Activated naive CD4-positive, alpha-beta T cell treated with anti-CD3 and anti-CD28 coated beads, Interleukin-2, amount 10 ng/mL, durations not matched to agents 7 days and 5 days (primary cell): ENCODE data around the gene MLLT6.

Experiments
- CTCF ChIA-PET: fragments of 350-600 bp; sonication (Branson Sonifier 250); formaldehyde crosslinking; loops from one replicate; lab custom pipeline; 2021; ENCODE audit warnings: antibody characterized with exemption; lab: Charles Lee
- DNase-seq: peaks from one replicate; pipeline ENCODE4 v3.0.0-alpha.2; 2020
- H3K27ac Mint-ChIP-seq: one replicate; pipeline ENCODE4 v1.8.0; 2021; ENCODE audit warnings: mild to moderate bottlenecking, moderate library complexity, mixed read lengths
- H3K27me3 Mint-ChIP-seq: one replicate; pipeline ENCODE4 v1.8.0; 2021; ENCODE audit warnings: mild to moderate bottlenecking, mixed read lengths
- H3K36me3 Mint-ChIP-seq: one replicate; pipeline ENCODE4 v1.8.0; 2021; ENCODE audit warnings: mixed read lengths
- H3K4me1 Mint-ChIP-seq: one replicate; pipeline ENCODE4 v1.8.0; 2021; ENCODE audit warnings: mixed read lengths
- H3K4me3 Mint-ChIP-seq: one replicate; pipeline ENCODE4 v1.8.0; 2021; ENCODE audit warnings: mild to moderate bottlenecking, moderate library complexity, mixed read lengths
- H3K9me3 Mint-ChIP-seq: one replicate; pipeline ENCODE4 v1.8.0; 2021; ENCODE audit warnings: mixed read lengths

Gene MLLT6

DNA sequence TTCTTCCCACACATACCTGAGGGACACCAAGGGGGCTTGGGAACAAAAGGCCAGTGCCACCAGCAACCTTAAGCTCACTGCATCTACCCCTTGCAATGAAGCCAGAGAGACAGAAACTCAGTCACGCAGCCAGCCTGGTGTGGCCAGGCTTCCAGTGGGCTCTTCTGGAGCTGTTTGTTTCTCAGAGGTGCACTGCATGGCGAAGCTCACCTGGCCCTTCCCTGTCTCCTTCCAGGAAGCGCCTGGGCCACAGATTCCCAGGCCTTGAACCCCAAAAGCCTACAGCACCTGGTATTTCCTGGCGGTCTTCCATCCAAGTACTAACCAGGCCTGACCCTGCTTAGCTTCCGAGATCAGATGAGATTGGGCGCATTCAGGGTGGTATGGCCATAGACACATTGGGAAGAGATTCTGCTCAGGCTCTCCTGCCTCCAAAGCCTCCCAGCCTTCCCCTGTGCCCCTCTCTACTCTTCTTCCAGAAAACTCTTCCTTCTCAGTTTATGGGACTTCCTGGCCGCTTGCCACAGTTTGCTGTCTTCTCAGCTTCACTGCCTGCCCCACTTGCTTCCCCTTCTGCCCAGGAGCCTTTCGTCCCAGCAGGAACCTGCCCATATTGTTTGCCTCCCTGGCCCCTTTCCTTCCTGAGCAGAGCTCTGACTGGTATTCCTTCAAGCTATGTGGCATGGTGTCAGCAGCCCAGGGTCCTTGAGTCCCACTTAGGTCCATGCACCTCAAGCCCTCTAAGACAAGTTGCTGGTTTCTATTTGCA, 26.6 kb downstream of the MLLT6 start:
- CTCF ChIA-PET = interaction anchor here (0.8 to 8.3 kb wide), 7 partner anchors 10 to 173 kb away, joined by 3 to 116 read pairs (median 3); partner anchors contain the start of gene EPOP
- Mint-ChIP-seq H3K4me3 (peak overlapping the region; percentile 100), H3K27me3 (no peaks in the 10 kb centered on the region), H3K36me3 (peaks cover 33% of the 10 kb centered on the region), H3K4me1 (peaks cover 75% of the 10 kb centered on the region), H3K9me3 (no peaks in the 10 kb centered on the region), H3K27ac (peak overlapping the region; percentile 93)
- DNase-seq = no peak

DNA sequence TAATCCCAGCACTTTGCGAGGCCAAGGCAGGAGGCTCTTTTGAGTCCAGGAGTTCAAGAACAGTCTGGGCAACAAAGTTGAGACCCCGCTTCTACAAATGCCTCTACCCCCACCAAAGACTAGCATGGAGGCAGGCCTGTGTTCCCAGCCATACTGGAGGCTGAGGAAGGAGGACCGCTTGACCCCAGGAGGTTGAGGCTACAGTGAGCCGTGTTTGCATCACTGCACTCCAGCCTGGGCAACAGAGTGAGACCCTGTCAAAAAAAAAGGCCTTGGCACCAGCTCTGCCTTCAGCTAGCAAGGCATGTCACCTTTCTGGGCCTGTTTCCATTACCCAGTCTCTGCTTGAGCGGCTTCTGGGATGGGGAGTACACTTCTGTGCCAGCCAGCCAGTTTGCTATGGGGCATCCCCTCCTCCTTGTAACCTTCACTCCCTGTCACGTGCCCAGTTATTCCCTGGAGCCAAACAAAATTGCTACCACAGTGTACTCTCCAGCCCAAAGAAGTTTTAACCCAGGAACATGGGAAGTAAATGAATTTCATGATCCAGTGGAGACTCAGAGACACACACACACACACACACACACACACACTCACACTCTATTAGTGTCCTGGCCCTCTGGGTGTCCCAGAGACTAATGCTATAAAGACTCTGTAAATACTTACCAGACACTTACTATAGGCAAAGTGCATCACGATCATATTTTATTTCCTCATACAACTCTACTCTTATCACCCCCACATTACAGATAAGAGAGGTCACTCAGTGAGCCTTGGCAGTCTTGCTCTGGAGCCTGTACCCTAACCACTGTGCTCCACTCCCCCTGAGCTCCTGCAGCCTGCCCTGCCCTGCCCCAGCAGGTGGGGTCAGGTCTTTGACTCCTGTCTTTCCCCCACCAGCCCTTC, 27.6 kb downstream of the MLLT6 start:
- no peaks in the 10 kb centered on the region for H3K27me3 Mint-ChIP-seq
- peak overlapping the region; percentile 56 for H3K27ac Mint-ChIP-seq
- H3K36me3 Mint-ChIP-seq = peaks cover 29% of the 10 kb centered on the region
- CTCF ChIA-PET = interaction anchor here (0.8 to 8.3 kb wide), 5 partner anchors 9 to 174 kb away, joined by 3 to 116 read pairs (median 3); partner anchors contain the start of gene EPOP
- H3K4me3 Mint-ChIP-seq = peak overlapping the region; percentile 100
- H3K4me1 Mint-ChIP-seq = peaks cover 66% of the 10 kb centered on the region
- no peak for DNase-seq
- no peaks in the 10 kb centered on the region for H3K9me3 Mint-ChIP-seq

DNA sequence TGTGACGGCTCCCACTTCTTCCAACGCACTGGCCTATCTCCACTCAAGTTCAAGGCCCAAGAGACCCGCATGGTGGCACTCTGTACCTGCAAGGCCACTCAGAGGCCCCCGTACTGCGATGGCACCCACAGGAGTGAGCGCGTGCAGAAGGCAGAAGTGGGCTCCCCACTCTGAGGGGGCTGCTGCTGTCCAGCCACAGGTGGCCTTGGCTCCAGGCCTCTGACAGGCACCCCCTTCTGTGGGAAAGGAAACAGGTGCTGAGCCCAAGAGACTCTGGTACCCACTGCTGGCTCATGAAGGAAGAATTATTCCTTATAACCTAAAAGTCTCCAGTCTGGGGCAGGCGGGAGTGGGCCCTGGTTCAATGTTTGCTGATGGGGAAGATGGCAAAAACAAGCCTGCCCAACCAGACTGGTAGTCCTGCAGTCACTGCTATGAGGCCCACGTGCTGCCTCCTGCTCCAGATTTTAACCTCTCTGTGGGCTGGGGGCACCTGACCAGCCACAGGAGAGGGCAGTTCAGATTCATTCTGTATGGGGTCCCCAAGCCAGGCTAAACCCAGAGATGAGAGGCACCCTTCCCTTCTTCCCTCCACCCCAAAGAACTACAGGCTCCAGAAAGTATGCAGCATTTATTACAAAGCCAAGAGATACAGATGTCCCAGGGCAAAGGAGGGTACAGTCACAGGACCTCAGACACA, 28.4 kb downstream of the MLLT6 start:
- peaks cover 58% of the 10 kb centered on the region for H3K4me1 Mint-ChIP-seq
- peak overlapping the region; percentile 56 for H3K27ac Mint-ChIP-seq
- H3K4me3 Mint-ChIP-seq = no peak overlapping the region
- H3K27me3 Mint-ChIP-seq = peaks cover 5% of the 10 kb centered on the region
- peaks cover 21% of the 10 kb centered on the region for H3K36me3 Mint-ChIP-seq
- CTCF ChIA-PET = interaction anchor here (2.2 to 8.3 kb wide), 2 partner anchors 12 to 57 kb away, joined by 9 to 116 read pairs; partner anchors contain the start of gene EPOP
- no peaks in the 10 kb centered on the region for H3K9me3 Mint-ChIP-seq
- no peak for DNase-seq

DNA sequence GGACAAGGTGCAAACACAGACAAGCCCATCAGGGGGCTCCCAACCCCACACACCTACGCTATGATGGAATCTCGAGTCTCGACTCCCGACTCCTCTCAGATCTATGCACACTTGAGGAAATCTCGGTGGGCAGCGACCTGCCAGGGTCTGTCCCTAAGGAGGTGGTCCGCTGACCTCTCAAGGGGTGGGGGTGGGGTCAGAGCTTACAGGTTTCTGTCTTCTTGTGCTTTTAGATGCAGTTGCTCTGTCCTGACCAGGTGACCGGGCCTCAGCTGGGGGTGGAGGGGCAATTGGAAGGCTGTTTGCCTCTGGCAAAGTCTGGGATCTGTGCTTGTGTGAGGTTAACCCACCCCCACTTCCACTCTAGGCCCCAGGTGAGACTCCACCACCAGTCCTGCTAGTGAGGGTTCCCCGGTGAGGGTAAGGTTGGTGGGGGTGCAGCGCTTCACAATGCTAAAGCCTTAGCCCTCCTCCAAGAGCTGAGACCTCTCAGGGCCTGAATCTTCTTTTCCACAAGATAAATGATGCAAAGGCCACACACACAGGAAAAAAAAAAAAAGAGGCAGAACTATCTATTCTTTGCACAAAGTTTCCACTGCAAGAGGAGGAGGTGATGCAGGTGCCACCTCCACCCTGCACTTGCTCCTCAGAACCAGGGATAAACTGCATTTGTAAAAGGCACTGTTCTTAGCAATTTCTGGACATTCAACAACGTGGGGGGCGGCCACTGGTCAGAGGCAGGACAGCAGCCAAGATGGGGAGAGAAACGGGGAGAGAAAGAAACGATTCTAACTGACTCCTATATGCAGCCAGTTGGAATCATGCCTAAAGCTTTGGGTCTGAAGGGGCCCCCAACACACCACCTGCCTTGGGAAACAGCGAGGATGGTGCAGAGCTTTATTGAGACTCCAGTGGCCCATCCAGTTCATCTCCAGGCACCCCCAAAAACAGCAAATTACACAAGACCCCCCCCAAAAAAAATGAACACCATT, 29.2 kb downstream of the MLLT6 start:
- CTCF ChIA-PET = interaction anchor here (0.6 to 8.3 kb wide), 19 partner anchors 12 to 419 kb away, joined by 3 to 116 read pairs (median 5); partner anchors contain the start of genes EPOP, MLLT6 and PSMB3
- Mint-ChIP-seq H3K27me3 (peaks cover 13% of the 10 kb centered on the region), H3K4me3 (no peak overlapping the region), H3K27ac (peak overlapping the region; percentile 38), H3K4me1 (peaks cover 50% of the 10 kb centered on the region), H3K9me3 (no peaks in the 10 kb centered on the region), H3K36me3 (peaks cover 21% of the 10 kb centered on the region)
- DNase-seq = peak; percentile 51

DNA sequence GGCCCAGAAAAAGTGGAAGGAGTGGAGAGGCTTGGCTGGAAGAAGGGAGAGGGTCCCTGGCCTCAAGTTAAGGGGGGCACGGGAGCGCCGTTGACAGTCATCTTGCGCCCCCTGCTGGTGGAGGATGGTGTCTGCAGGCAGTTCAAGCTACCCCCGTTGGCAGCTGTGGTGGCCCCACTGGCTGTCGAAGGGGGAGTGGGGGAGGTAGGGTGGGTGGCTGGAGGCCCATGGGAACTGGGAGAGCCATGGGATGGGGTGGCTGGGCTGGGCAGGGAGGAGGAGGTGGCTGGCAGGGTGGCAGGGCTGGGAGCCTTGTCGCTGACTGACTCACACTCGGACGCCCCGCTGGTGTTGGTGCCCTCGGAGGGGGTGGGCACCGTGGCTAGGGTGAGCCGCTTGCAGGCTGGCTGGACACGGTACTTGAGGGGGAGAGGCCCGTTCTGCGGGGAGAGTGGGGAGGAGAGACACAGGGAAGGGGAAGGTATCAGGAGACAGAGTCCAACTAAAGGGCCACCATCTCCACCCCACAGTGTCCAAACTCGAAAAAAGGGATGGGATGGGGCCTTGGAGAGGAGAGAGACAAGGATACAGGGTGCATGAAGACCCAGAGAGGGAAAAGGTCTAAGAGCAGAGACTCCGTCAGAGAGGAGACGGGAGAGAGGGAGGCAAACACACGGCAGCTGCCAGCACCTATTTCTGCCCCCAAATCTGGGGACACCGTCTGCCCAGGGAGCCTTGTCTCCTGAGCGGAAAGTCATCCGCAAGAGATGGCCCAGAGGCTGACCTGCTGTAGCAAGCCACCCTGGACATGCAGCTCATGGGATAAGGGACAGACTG, 30.3 kb downstream of the MLLT6 start:
- CTCF ChIA-PET = interaction anchor here (1.0 to 8.3 kb wide), 22 partner anchors 10 to 417 kb away, joined by 3 to 116 read pairs (median 5); partner anchors contain the start of genes EPOP, MLLT6 and PSMB3
- Mint-ChIP-seq H3K27ac (peak overlapping the region; percentile 42), H3K9me3 (no peaks in the 10 kb centered on the region), H3K36me3 (peaks cover 18% of the 10 kb centered on the region), H3K27me3 (peaks cover 23% of the 10 kb centered on the region), H3K4me3 (no peak overlapping the region), H3K4me1 (peaks cover 47% of the 10 kb centered on the region)
- peak; percentile 82 for DNase-seq

DNA sequence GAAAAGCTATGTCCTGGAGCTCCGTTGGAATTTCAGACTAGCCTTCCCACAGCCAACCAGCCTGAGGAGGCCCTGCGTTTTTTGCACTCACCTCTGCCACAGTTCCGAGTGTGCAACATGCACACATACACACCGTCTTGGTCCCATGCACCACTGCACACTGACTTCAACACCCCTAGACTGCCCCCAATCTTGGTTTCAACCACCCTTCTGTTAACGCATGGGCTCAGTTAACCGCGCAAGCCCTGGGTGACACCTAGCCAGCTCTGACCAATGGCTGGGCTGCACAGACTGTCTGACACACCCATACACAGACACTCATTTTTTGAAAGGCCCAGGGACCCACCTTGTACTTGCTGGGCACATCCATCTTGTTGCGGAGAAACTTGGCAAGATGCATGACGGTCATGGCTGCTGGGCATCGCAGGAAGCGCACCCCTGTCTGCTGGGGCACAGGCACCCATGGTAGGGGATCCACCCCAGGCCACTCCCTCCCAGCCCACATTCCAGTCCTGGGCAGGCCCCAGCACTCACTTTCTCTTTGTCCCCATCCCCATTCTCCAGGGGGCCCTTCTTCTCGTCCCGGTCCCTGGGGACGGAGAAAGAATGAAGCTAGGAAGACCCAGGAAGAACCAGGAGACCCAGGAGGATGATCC, 33.1 kb downstream of the MLLT6 start:
- no peak for DNase-seq
- Mint-ChIP-seq H3K4me3 (no peak overlapping the region), H3K4me1 (peaks cover 28% of the 10 kb centered on the region), H3K9me3 (no peaks in the 10 kb centered on the region), H3K27ac (no peak overlapping the region), H3K36me3 (peaks cover 5% of the 10 kb centered on the region), H3K27me3 (peaks cover 48% of the 10 kb centered on the region)
- CTCF ChIA-PET = interaction anchor here (1.0 to 8.3 kb wide), 2 partner anchors 10 to 62 kb away, joined by 3 to 116 read pairs; partner anchors contain the start of gene EPOP

DNA sequence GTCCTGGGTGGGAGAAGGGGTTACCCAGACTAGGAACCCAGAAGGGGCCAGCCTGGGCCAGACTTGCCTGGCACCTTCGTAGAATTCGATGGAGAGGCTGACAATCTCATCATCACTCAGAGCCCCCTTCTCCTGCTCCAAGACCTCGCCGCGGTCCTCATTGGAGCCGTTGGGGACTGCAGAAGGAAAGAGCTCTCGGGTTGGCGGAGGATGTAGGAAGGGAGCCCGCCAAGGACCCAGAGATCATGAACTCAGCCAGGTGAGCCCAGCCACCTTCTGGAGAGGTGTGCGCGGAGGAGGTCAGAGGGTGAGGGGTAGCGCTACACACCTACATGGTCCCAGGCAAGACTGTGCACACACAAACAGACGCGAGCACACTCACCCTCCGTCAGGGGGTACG, 33.6 kb downstream of the MLLT6 start:
- Mint-ChIP-seq H3K27me3 (peaks cover 53% of the 10 kb centered on the region), H3K27ac (no peak overlapping the region), H3K36me3 (peaks cover 2% of the 10 kb centered on the region), H3K4me3 (no peak overlapping the region), H3K9me3 (no peaks in the 10 kb centered on the region), H3K4me1 (peaks cover 28% of the 10 kb centered on the region)
- CTCF ChIA-PET = no interaction called here
- no peak for DNase-seq

DNA sequence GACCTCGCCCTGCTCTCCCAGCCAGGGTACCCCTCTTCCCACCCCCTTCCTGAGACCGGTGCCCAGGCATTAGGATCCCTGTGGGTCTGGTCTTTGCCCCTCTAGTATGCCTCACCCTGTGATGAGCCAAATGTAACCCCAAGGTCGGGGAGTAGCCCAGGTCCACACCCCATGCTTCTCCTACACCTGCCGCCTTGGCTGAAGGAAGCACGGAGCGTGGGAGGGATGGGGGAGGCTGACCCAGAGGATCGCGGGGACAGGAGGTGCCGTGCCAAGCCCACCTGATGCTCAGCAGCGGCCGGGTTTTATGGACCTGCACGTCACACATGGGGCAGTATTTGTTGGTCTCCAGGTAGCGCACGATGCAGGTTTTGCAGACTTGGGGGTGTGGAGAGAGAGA, 34.2 kb downstream of the MLLT6 start:
- Mint-ChIP-seq H3K9me3 (no peaks in the 10 kb centered on the region), H3K36me3 (peaks cover 1% of the 10 kb centered on the region), H3K4me3 (no peak overlapping the region), H3K27ac (no peak overlapping the region), H3K27me3 (peaks cover 59% of the 10 kb centered on the region), H3K4me1 (peaks cover 23% of the 10 kb centered on the region)
- CTCF ChIA-PET = no interaction called here
- no peak for DNase-seq

DNA sequence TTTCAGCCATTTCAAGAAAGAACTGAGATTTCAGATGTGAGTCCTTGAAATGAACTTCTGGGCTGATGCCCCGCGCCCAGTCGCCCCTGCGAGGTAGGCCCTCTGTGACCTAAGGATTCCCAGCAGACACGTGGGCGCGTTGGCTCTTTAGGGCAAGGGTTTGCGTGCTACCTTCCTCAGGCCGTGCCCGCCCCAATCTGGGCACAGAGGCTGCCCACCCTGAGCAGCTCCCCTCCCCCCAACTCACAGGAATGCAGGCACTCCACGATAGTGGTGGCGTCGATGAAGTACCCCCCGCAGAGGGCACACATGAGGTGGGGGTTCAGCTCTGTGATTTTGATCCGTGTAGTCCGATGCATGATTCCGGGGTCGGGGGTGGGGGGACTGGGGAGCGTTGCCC, 35.0 kb downstream of the MLLT6 start:
- Mint-ChIP-seq H3K4me1 (peaks cover 16% of the 10 kb centered on the region), H3K9me3 (no peaks in the 10 kb centered on the region), H3K27ac (no peak overlapping the region), H3K4me3 (no peak overlapping the region), H3K27me3 (peaks cover 67% of the 10 kb centered on the region), H3K36me3 (no peaks in the 10 kb centered on the region)
- CTCF ChIA-PET = no interaction called here
- no peak for DNase-seq

DNA sequence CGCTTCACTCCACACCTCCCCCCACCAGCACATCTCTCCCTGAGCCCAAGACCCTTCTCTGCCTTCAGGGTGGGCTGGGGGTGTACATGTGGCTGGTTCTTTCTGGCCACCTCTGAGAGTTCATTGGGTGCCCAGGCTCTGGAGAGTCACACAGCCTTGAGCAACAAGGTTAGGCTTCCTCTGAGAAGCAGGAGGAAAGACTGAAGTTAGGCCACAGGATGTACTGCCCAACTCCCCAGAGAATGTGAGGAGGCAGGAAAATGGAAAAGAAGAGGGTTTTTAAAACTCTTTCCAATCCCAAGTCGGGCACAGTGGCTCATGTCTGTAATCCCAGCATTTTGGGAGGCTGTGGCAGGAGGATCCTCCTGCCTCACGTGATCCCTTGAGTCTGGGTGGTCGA, 35.7 kb downstream of the MLLT6 start:
- H3K9me3 Mint-ChIP-seq = no peaks in the 10 kb centered on the region
- H3K36me3 Mint-ChIP-seq = no peaks in the 10 kb centered on the region
- CTCF ChIA-PET = no interaction called here
- H3K4me3 Mint-ChIP-seq = no peak overlapping the region
- peaks cover 74% of the 10 kb centered on the region for H3K27me3 Mint-ChIP-seq
- H3K4me1 Mint-ChIP-seq = peaks cover 11% of the 10 kb centered on the region
- DNase-seq = no peak
- no peak overlapping the region for H3K27ac Mint-ChIP-seq

DNA sequence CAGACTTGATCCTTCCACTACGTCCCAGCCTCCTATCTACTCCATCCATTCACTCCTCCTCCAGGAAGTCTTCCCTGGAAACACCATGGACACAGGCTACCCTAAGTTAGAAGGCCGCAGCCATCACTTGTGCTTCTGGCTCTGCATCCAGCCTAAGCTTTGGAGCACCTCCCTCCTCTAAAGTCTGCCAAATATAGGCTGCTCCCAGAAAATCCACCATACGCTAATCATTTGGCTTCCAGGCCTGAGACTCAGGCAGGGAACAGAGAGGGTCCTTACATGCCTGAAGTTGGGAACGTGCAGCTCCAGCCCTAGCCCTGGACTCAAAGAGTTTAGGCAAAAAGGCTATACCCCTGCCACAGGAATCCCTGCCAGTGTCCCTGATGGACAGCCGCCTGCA, 36.4 kb downstream of the MLLT6 start:
- CTCF ChIA-PET = interaction anchor here (1.1 kb wide), 1 partner anchor 10 kb away, joined by 3 read pairs; no protein-coding TSS in a partner anchor
- Mint-ChIP-seq H3K27ac (no peak overlapping the region), H3K9me3 (no peaks in the 10 kb centered on the region), H3K4me1 (peaks cover 17% of the 10 kb centered on the region), H3K4me3 (no peak overlapping the region), H3K36me3 (no peaks in the 10 kb centered on the region), H3K27me3 (peaks cover 81% of the 10 kb centered on the region)
- no peak for DNase-seq
